Stimulated activated CD4-positive, alpha-beta T cell treated with anti-CD3 and anti-CD28 coated beads, TNF-alpha, amount 100 ng/mL, for 48 hours (primary cell): ENCODE results near the gene NFS1.
A peak's percentile ranks its signal among the peaks of the same experiment; 100 is the strongest.

Source experiments
- DNase-seq, 3 donors: peaks; one replicate each; pipeline ENCODE4 v3.0.0-alpha.2; 2020; ENCODE audit warnings: low read depth in 3 of 3

The NFS1 gene

DNA sequence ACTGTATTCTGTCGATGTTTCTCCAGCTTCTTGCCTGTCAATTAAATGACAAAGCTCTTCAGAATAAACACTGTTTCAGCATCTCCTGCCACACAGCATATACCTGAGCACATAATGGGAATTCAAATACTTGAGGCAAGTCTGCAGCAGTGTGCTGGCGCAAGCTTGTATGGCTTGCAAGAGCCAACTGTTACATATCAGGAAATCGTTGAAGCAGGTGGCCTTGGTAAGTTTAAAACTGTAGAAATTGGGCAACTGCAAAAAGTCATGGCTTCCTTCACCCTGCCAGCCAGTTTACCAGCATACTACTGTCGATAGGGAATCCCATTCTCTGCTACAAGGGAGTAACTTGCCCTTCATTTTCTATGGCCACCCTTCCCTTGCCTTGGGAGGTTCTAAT is 57.4 kb downstream of the NFS1 start:
- DNase-seq: no peak

GRCh38 chr20:35640724-35641123 is 58.4 kb downstream of the NFS1 start:
- no peak for DNase-seq

DNA sequence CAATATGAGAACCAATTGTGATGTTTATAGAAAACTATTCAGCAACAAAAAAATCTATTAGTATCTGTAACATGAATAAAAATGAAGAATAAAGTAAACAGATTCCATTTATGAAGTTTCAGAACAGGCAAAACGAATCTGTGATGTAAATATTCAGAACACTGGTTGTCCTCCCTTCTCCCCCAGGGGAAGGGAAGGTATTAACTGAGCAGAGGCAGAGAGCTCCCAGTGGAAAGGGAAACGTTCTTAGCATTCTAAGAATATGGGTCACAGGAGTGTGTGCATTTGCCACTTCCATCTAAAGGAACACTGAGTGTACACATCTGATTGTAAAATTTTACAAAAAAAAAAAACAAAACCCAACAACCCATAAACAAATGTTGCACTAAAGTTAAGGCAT is 60.4 kb downstream of the NFS1 start:
- no peak for DNase-seq

DNA sequence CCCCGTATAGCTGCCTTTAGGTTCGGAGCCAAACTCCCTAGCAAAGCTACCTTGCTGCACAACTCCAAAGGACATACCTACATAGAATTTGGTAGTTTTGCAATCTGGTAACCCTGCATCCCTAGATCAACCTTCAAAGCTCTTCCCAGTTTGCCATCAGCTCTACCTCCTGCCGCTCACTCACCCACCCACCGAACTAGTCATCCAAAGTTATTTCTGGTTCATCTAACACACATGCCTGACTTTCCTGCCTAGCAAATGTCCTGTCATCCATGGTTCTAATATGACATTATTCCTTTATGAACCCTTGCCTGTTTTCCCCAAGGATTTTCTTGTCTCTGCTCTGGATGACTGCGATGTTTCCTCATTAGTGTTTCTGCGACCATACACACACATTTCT is 61.9 kb downstream of the NFS1 start:
- DNase-seq: no peak

DNA sequence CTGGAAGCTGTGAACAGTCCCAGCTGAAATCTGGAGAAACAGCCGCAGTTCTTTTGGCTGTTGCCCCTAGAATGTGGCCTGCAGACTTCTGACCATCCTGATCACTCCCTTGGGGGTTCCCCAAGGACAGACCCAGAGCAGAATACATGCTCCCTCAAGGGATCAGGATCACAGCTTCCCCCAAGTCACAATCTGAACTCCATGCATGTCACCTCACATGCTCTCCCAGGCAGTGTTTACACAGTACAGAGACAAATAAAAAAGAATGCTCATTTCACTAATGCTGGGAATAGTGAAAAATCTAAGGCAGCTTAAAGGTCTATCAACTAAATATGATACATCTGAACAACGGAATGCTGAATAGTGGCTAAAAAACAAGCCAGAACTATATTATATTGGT is 63.1 kb downstream of the NFS1 start:
- no peak for DNase-seq

DNA sequence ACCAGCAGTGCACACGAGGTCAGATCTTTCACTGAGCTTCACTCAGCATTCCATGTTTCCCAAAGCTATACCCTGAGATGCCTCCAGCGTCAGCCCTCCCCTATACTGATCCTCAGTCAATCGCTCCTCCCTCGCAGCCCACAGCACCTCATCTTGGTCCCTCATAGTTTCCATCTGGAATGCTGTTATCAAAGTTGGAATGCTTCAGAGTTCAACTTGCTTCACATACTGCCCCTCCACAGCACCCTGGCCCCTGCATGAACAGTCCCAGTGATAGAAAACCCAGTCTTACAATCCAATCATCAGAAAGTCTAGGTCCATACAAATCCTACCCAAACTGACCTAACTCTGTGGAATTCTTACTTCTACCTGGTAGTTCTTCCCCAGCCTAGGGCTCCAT is 63.5 kb downstream of the NFS1 start:
- DNase-seq: no peak

- DNase-seq: no peak
Observed at GRCh38 chr20:35632539-35633115, 66.5 kb downstream of the NFS1 start.

DNA sequence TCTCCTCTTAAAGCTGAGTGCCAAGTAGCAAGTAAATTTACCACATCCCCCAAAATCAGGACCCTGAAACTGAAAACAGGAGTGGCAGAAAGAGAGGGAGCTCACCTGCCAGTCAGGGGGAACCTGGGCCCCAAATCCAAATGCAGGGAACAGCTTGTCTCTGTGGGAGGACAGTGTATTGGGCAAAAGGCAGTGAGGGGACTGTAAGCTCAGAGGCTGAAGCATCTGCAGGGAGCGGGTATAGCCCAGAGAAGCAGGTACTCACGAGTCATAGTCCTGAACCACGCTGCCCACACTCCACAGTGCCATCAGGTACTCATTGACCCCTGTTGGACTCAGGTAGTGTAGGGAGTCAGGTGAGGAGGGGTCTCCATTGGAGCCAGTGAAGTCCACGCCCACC is 68.5 kb downstream of the NFS1 start:
- no peak for DNase-seq

- DNase-seq: no peak
Observed at GRCh38 chr20:35629427-35630145, 69.6 kb downstream of the NFS1 start.

- no peak for DNase-seq
Observed at GRCh38 chr20:35627121-35627520, 72.0 kb downstream of the NFS1 start.

DNA sequence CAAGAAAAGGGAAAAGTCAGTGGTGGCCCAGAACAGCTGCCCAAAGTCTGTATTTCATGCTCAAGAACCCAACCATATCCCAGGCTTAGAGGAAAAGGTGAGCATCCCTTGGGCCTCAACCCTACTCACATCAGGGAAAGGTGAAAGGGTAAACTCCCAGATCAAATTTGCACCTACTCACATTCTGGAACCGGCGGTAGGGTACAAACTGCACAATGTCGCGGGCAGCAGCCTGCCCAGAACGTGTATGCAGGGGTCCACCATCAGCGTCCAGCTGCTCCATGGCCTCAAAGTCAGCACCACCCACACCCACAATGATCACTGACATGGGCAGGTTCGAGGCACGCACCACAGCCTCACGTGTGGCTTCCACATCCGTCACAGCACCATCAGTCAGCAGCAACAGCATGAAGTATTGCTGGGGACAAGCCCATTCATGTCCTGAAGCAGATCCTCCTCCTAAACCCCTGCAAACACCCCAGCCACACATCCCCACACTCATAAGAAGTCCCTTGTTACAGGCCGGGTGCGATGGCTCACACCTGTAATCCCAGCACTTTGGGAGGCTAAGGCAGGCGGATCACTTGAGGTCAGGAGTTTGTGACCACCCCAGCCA is 72.7 kb downstream of the NFS1 start:
- no peak for DNase-seq

GRCh38 chr20:35625584-35626385 is 73.4 kb downstream of the NFS1 start:
- no peak for DNase-seq

GRCh38 chr20:35621560-35621946 is 77.6 kb downstream of the NFS1 start:
- no peak for DNase-seq

DNA sequence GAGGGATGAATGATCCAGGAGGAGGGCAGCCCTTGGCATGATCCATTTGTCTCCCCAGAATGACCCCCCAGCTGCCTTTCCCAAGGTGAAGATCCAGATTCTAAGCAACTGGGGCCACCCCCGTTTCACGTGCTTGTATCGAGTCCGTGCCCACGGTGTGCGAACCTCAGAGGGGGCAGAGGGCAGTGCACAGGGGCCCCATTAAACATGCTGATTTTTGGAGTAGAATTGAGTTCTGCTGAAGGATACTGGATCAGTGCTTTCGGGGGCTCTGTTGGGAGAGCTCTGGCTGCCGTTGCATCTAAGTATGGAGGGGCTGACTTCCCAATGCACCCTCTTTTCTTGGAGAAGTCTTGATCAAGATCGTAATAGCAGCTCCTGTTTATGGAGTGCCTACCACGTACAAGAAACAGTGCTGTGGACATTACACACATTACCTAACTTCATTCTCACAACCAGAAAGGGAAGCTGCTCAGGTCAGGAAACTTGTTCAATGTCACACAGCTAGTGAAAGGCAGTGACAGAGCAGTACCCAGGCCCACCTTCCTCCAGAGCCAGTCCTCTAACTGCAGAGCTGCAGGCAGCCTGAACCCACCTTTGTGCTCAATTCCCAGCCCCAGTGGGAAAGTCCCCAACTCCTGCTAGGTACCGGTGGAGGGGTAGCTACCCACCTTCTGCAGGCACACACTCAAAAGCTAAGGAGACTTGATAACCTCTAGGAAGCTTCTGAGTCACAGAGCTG is 78.2 kb downstream of the NFS1 start:
- DNase-seq: no peak

DNA sequence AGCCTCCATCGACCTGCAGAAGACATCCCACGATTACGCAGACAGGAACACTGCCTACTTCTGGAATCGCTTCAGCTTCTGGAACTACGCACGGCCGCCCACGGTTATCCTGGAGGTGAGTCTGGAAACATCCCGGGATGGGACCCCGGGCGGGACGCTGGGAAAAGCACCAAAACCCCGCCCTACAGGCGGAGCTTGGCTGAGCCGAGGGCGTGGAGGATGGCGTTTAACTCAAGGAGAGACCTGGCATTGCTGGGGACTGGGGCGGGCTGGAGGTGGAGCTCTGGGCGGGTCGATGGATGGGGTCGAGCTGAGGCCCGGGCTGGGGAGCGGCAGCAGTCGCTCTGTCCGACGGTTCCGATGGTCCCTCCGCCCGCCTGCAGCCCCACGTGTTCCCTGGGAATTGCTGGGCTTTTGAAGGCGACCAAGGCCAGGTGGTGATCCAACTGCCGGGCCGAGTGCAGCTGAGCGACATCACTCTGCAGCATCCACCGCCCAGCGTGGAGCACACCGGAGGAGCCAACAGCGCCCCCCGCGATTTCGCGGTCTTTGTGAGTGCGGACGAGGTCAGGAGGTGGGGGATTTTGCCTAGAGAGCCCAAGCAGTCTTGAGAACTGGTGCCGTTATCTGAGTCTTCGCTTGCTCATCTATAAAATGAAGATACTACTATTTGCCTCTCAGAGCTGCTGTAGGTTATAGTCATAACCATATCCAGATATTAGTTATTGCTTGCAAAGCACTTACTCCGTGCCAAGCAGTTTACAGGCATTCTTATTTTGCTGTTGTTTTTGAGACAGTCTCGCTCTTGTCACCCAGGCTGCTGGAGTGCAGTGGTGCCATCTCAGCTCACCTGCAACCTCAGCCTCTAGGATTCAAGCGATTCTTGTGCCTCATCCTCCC is 79.7 kb downstream of the NFS1 start:
- DNase-seq: peak; percentile 67 to 78 (median 75)

- no peak for DNase-seq
Observed at GRCh38 chr20:35618263-35619131, 80.7 kb downstream of the NFS1 start.
